Measurements from ENCODE around the gene MUS81.

GRCh38 chr11:65826984-65827735, 33.1 kb upstream of the MUS81 start:
- TF ChIP-seq FOS (IDR thresholded peaks at IDR 0.05; ENCODE audit: low read depth, low read length) (no peak), MAFK (IDR thresholded peaks at IDR 0.05; ENCODE audit: low read depth, low read length) (no peak), RCOR1 (IDR thresholded peaks at IDR 0.05; ENCODE audit: insufficient replicate concordance, low read length) (no peak)
- TF ChIP-seq, protein P1, sequence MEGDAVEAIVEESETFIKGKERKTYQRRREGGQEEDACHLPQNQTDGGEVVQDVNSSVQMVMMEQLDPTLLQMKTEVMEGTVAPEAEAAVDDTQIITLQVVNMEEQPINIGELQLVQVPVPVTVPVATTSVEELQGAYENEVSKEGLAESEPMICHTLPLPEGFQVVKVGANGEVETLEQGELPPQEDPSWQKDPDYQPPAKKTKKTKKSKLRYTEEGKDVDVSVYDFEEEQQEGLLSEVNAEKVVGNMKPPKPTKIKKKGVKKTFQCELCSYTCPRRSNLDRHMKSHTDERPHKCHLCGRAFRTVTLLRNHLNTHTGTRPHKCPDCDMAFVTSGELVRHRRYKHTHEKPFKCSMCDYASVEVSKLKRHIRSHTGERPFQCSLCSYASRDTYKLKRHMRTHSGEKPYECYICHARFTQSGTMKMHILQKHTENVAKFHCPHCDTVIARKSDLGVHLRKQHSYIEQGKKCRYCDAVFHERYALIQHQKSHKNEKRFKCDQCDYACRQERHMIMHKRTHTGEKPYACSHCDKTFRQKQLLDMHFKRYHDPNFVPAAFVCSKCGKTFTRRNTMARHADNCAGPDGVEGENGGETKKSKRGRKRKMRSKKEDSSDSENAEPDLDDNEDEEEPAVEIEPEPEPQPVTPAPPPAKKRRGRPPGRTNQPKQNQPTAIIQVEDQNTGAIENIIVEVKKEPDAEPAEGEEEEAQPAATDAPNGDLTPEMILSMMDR (conservative IDR thresholded peaks at IDR 0.05; ENCODE audit: low read depth, low read length), result no peak

All from IMR-90 (cell line).